BE2C (cell line): ENCODE data around the gene DNAJC8.

Experiments used
- DNase-seq: peaks from one replicate; pipeline ENCODE4 v3.0.0-alpha.2; 2020
- H3K27me3 ChIP-seq: fragments of 250-450 bp; sonication (Bioruptor Pico); 2 replicates; pipeline ENCODE4 v1.5.1; 2020; ENCODE audit warnings: mild to moderate bottlenecking
- H3K36me3 ChIP-seq: fragments of 250-450 bp; sonication (Bioruptor Pico); 2 replicates; pipeline ENCODE4 v1.5.1; 2020; ENCODE audit warnings: mild to moderate bottlenecking
- H3K4me1 ChIP-seq: fragments of 250-450 bp; sonication (Bioruptor Pico); 2 replicates; pipeline ENCODE4 v1.5.1; 2020
- H3K4me3 ChIP-seq: 2 replicates; pipeline ENCODE4 v1.5.1; 2011; ENCODE audit warnings: low read depth, low read length
- H3K9me3 ChIP-seq: fragments of 250-450 bp; sonication (Bioruptor Pico); 2 replicates; pipeline ENCODE4 v1.5.1; 2020
- CTCF ChIP-seq: IDR thresholded peaks from 2 replicates; pipeline ENCODE4 v1.5.1; 2012; ENCODE audit warnings: mild to moderate bottlenecking, low read depth, low read length

Gene DNAJC8

DNA sequence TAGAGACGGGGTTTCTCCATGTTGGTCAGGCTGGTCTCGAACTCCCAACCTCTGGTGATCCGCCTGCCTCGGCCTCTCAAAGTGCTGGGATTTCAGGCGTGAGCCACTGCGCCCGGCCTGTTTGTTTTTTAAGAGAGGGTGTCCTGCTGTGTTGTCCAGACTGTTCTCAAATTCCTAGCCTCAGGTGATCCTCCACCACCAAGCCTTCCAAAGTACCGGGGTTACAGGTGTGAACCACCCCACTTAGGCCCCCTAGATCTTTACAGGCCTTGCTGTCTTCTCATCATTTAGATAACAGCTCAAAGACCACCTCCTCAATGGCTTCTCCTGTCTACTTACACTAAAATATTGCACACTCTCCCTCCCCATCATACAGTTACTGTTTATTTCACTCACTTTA, 32.7 kb upstream of the DNAJC8 start:
- Histone ChIP-seq H3K9me3 (no peaks in the 10 kb centered on the region), H3K4me3 (no peak overlapping the region), H3K36me3 (no peaks in the 10 kb centered on the region), H3K27me3 (no peaks in the 10 kb centered on the region), H3K4me1 (no peaks in the 10 kb centered on the region)
- TF ChIP-seq CTCF, result no peak
- no peak for DNase-seq

DNA sequence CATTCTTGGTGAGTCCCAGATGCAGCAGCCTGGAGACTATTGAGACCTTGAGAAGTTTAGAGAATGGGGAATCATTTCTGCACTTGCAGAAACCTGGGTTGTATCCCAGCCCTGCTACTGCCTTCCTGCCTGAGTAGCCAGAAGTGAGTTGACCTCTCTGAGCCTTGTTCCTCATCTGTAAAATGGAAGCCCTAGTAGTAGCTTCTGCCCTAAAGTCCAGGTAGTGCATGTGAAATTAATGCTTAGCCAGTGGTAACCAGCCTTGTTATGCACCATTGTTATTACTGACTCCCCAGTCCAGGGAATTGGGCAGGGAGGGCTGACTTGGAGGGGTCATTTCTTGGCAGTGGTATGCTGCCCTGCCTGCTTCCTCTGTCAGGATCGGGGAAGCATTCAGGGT, 32.1 kb upstream of the DNAJC8 start:
- H3K27me3 ChIP-seq, result no peaks in the 10 kb centered on the region
- H3K4me3 ChIP-seq, result no peak overlapping the region
- no peak for TF ChIP-seq CTCF
- no peaks in the 10 kb centered on the region for H3K4me1 ChIP-seq
- H3K9me3 ChIP-seq, result no peaks in the 10 kb centered on the region
- no peak for DNase-seq
- H3K36me3 ChIP-seq, result no peaks in the 10 kb centered on the region

GRCh38 chr1:28260803-28261174, 28.0 kb upstream of the DNAJC8 start:
- no peak for TF ChIP-seq CTCF
- DNase-seq, result no peak
- Histone ChIP-seq H3K36me3 (no peaks in the 10 kb centered on the region; the same call in 1 of the 2 replicates), H3K9me3 (no peaks in the 10 kb centered on the region), H3K4me1 (no peaks in the 10 kb centered on the region), H3K27me3 (no peaks in the 10 kb centered on the region), H3K4me3 (peak overlapping the region; percentile 81)

DNA sequence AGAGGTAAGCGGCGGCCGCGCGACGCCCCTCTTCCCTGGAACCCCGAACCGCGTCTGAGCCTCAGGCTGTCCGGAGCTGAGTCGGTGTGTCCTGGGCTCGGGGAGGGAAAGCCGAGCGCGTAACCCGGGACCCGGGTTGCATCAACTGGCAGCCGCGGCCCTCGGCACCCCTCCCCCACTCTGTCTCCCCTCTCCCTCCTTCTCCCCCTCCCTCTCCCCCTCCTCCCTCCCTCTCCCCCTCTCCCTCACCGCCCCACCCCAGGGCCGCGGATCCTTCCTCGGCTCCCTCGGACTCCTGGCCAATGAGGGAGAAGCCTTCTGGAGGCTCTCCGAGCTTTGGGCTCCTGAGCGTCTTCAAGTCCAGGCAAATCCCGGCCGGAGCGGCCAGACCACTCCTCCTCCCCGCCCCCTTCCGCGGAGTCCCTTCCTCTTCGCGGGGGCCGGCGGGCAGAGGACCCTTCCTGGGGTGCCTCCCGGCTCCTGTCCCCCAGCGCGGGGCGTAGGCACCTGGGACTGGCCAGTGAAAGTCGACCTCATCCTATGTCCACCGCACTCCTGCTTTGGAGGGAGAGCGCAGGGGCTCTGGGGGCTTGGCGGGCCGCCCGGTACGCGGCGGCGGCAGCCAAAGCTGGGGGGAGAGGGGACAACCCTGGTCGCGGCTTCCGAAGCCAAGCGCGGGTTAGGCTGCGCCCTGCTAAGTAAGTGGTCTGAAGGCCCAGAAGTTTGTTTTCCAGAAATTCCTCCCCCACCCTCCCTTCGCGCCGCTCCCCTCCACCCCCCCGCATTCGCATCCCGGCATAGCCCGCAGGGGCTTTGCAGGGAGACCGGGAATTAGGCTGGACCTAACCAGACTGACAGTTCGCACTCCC, 27.3 kb upstream of the DNAJC8 start:
- no peak for TF ChIP-seq CTCF
- Histone ChIP-seq H3K9me3 (no peaks in the 10 kb centered on the region), H3K4me1 (no peaks in the 10 kb centered on the region), H3K4me3 (peak overlapping the region; percentile 81), H3K27me3 (no peaks in the 10 kb centered on the region), H3K36me3 (no peaks in the 10 kb centered on the region; the same call in 1 of the 2 replicates)
- DNase-seq, result peak; percentile 58

GRCh38 chr1:28259252-28259933, 26.6 kb upstream of the DNAJC8 start, which contains the start of gene SESN2:
SESN2 (plus strand) TSS chr1:28259518; CDS start chr1:28259848, 330 bp downstream.
- no peak for TF ChIP-seq CTCF
- peak; percentile 97 for DNase-seq
- Histone ChIP-seq H3K9me3 (no peaks in the 10 kb centered on the region), H3K4me1 (no peaks in the 10 kb centered on the region), H3K4me3 (peak within 1 kb of the TSS; percentile 81), H3K27me3 (no peaks in the 10 kb centered on the region), H3K36me3 (no peaks in the 10 kb centered on the region; the same call in 1 of the 2 replicates)

GRCh38 chr1:28258628-28259251, 25.9 kb upstream of the DNAJC8 start:
- TF ChIP-seq CTCF, result no peak
- Histone ChIP-seq H3K9me3 (no peaks in the 10 kb centered on the region), H3K4me1 (no peaks in the 10 kb centered on the region), H3K27me3 (no peaks in the 10 kb centered on the region), H3K4me3 (peak overlapping the region; percentile 32), H3K36me3 (no peaks in the 10 kb centered on the region; the same call in 1 of the 2 replicates)
- DNase-seq, result no peak
